Gastroesophageal sphincter (tissue), 3 donors: Measurements from ENCODE around the gene EXOSC2.

Source experiments
- CTCF ChIP-seq, 4 experiments: fragments of 200-600 bp in 2 of 4; fragments of 450-650 bp in 2 of 4; sonication (generic) in 1 of 4; IDR thresholded peaks; one replicate each; pipeline ENCODE4 v1.5.1; 2017 to 2019; ENCODE audit warnings: antibody characterized with exemption in 4 of 4, mild to moderate bottlenecking in 2 of 4, moderate library complexity in 2 of 4
- POLR2A ChIP-seq, 2 donors: fragments of 450-650 bp; IDR thresholded peaks; one replicate each; pipeline ENCODE4 v1.6.1; 2017; ENCODE audit warnings: antibody characterized with exemption in 2 of 2, mild to moderate bottlenecking in 2 of 2, moderate library complexity in 1 of 2

GRCh38 chr9:130710822-130711352, 17.3 kb downstream of the EXOSC2 start:
- TF ChIP-seq POLR2A (IDR thresholded peaks at IDR 0.05): no peak
- TF ChIP-seq CTCF (IDR thresholded peaks at IDR 0.05): no peak
